ENCODE measurements around the gene UNK. TPM values are rescaled to one million over a fixed set of nuclear protein-coding genes. Genes with fewer than 3 reads are reported as not detected.

UNK gene
- total RNA-seq, 2 experiments from 2014 or later: 27.1 to 28.7 TPM

- DNase-seq: no peak
- Mint-ChIP-seq H3K4me1 (peaks cover 16% of the 10 kb centered on the region), H3K36me3 (ENCODE audit: low read depth) (no peaks in the 10 kb centered on the region), H3K27ac (no peak overlapping the region), H3K27me3 (peaks cover 2% of the 10 kb centered on the region), H3K9me3 (no peaks in the 10 kb centered on the region), H3K4me3 (no peak overlapping the region)
- ChIA-PET POLR2A (interaction anchor here (0.6 kb wide), 1 partner anchor 119 kb away, joined by 5 read pairs; no protein-coding TSS in a partner anchor), CTCF (interaction anchor here (0.7 to 5.3 kb wide), 32 partner anchors 9 to 148 kb away, joined by 3 to 82 read pairs (median 6); partner anchors contain the start of genes RECQL5, SAP30BP, SMIM5 and TRIM47)
Observed at GRCh38 chr17:75748706-75749105, 35.9 kb upstream of the UNK start.

- no peaks in the 10 kb centered on the region for H3K36me3 Mint-ChIP-seq (ENCODE audit: low read depth)
- ChIA-PET POLR2A (no interaction called here), CTCF (interaction anchor here (0.6 to 5.3 kb wide), 41 partner anchors 10 to 578 kb away, joined by 3 to 82 read pairs (median 5); partner anchors contain the start of genes GALK1, RECQL5, SAP30BP and SMIM5)
- peaks cover 2% of the 10 kb centered on the region for H3K27me3 Mint-ChIP-seq
- H3K4me1 Mint-ChIP-seq: peaks cover 23% of the 10 kb centered on the region
- H3K27ac Mint-ChIP-seq: peak overlapping the region; percentile 2
- peak; percentile 90 for DNase-seq
- H3K4me3 Mint-ChIP-seq: no peak overlapping the region
- H3K9me3 Mint-ChIP-seq: no peaks in the 10 kb centered on the region
Observed at GRCh38 chr17:75749545-75750389, 34.8 kb upstream of the UNK start.

GRCh38 chr17:75750661-75751423 is 33.8 kb upstream of the UNK start:
- no peak for DNase-seq
- Mint-ChIP-seq H3K27me3 (peaks cover 2% of the 10 kb centered on the region), H3K9me3 (no peaks in the 10 kb centered on the region), H3K27ac (no peak overlapping the region), H3K36me3 (ENCODE audit: low read depth) (no peaks in the 10 kb centered on the region), H3K4me3 (no peak overlapping the region), H3K4me1 (peaks cover 26% of the 10 kb centered on the region)
- ChIA-PET POLR2A (interaction anchor here (0.5 kb wide), 1 partner anchor 32 kb away, joined by 3 read pairs; no protein-coding TSS in a partner anchor), CTCF (interaction anchor here (0.7 to 5.3 kb wide), 17 partner anchors 9 to 150 kb away, joined by 3 to 82 read pairs (median 9); partner anchors contain the start of genes GALK1 and SMIM5)

GRCh38 chr17:75751676-75752404 is 32.8 kb upstream of the UNK start:
- Mint-ChIP-seq H3K27ac (no peak overlapping the region), H3K27me3 (peaks cover 2% of the 10 kb centered on the region), H3K4me1 (peaks cover 26% of the 10 kb centered on the region), H3K4me3 (no peak overlapping the region), H3K9me3 (no peaks in the 10 kb centered on the region), H3K36me3 (ENCODE audit: low read depth) (no peaks in the 10 kb centered on the region)
- no peak for DNase-seq
- ChIA-PET CTCF (interaction anchor here (0.5 to 5.3 kb wide), 10 partner anchors 11 to 154 kb away, joined by 3 to 82 read pairs (median 22); partner anchors contain the start of gene SMIM5), POLR2A (no interaction called here)

- no peak for DNase-seq
- Mint-ChIP-seq H3K4me1 (peaks cover 26% of the 10 kb centered on the region), H3K27ac (peak overlapping the region; percentile 64), H3K36me3 (ENCODE audit: low read depth) (no peaks in the 10 kb centered on the region), H3K9me3 (no peaks in the 10 kb centered on the region), H3K27me3 (peaks cover 2% of the 10 kb centered on the region), H3K4me3 (no peak overlapping the region)
- POLR2A ChIA-PET: no interaction called here
- CTCF ChIA-PET: interaction anchor here (0.5 to 4.0 kb wide), 13 partner anchors 10 to 791 kb away, joined by 3 to 34 read pairs (median 9); partner anchors contain the start of genes GALK1, SMIM5 and UNK
Observed at GRCh38 chr17:75752405-75752709, 32.2 kb upstream of the UNK start.

- no peak for DNase-seq
- H3K27me3 Mint-ChIP-seq: peaks cover 2% of the 10 kb centered on the region
- CTCF ChIA-PET: interaction anchor here (0.5 to 4.0 kb wide), 74 partner anchors 9 to 1043 kb away, joined by 3 to 34 read pairs (median 4); partner anchors contain the start of genes CDR2L, EXOC7, GALK1 and ITGB4
- H3K9me3 Mint-ChIP-seq: no peaks in the 10 kb centered on the region
- no peaks in the 10 kb centered on the region for H3K36me3 Mint-ChIP-seq (ENCODE audit: low read depth)
- peak overlapping the region; percentile 53 for H3K4me3 Mint-ChIP-seq
- peak overlapping the region; percentile 66 for H3K27ac Mint-ChIP-seq
- POLR2A ChIA-PET: interaction anchor here (0.8 kb wide), 1 partner anchor 27 kb away, joined by 5 read pairs; a partner anchor contains a TSS
- peaks cover 22% of the 10 kb centered on the region for H3K4me1 Mint-ChIP-seq
Observed at GRCh38 chr17:75752802-75753513, 31.6 kb upstream of the UNK start.

- DNase-seq: peak; percentile 62
- ChIA-PET POLR2A (interaction anchor here (0.6 to 1.2 kb wide), 3 partner anchors 23 to 31 kb away, joined by 3 to 5 read pairs (median 4); partner anchors contain the start of gene UNK), CTCF (interaction anchor here (0.5 to 4.0 kb wide), 75 partner anchors 9 to 1042 kb away, joined by 3 to 34 read pairs (median 4); partner anchors contain the start of genes CDR2L, EXOC7, GALK1 and ITGB4)
- Mint-ChIP-seq H3K36me3 (ENCODE audit: low read depth) (no peaks in the 10 kb centered on the region), H3K27me3 (peaks cover 2% of the 10 kb centered on the region), H3K9me3 (no peaks in the 10 kb centered on the region), H3K4me3 (peak overlapping the region; percentile 53), H3K27ac (peak overlapping the region; percentile 66), H3K4me1 (peaks cover 22% of the 10 kb centered on the region)
Observed at GRCh38 chr17:75753514-75754377, 30.9 kb upstream of the UNK start.

GRCh38 chr17:75754378-75755204 is 30.0 kb upstream of the UNK start:
- POLR2A ChIA-PET: interaction anchor here (1.2 kb wide), 1 partner anchor 30 kb away, joined by 4 read pairs; the partner anchor contains the start of gene UNK
- no peaks in the 10 kb centered on the region for H3K36me3 Mint-ChIP-seq (ENCODE audit: low read depth)

GRCh38 chr17:75755205-75755901 is 29.3 kb upstream of the UNK start:
- H3K4me3 Mint-ChIP-seq: peak overlapping the region; percentile 50
- H3K9me3 Mint-ChIP-seq: no peaks in the 10 kb centered on the region
- H3K27ac Mint-ChIP-seq: peak overlapping the region; percentile 32
- DNase-seq: no peak
- ChIA-PET POLR2A (interaction anchor here (1.2 kb wide), 1 partner anchor 29 kb away, joined by 4 read pairs; the partner anchor contains the start of gene UNK), CTCF (interaction anchor here (0.9 to 4.0 kb wide), 4 partner anchors 7 to 123 kb away, joined by 3 to 34 read pairs (median 4); partner anchors contain the start of gene GALK1)
- H3K36me3 Mint-ChIP-seq (ENCODE audit: low read depth): no peaks in the 10 kb centered on the region
- H3K27me3 Mint-ChIP-seq: peaks cover 2% of the 10 kb centered on the region
- peaks cover 15% of the 10 kb centered on the region for H3K4me1 Mint-ChIP-seq

More at GRCh38 chr17:75754378-75755204, 30.0 kb upstream of the UNK start:
- H3K4me1 Mint-ChIP-seq: peaks cover 21% of the 10 kb centered on the region
- CTCF ChIA-PET: interaction anchor here (0.9 to 4.0 kb wide), 25 partner anchors 8 to 220 kb away, joined by 3 to 34 read pairs (median 4); partner anchors contain the start of genes GALK1, ITGB4, SMIM5 and UNK
- H3K4me3 Mint-ChIP-seq: peak overlapping the region; percentile 50
- no peak for DNase-seq
- H3K27me3 Mint-ChIP-seq: peaks cover 2% of the 10 kb centered on the region
- no peaks in the 10 kb centered on the region for H3K9me3 Mint-ChIP-seq
- H3K27ac Mint-ChIP-seq: peak overlapping the region; percentile 86
